Ascending aorta (tissue), 2 donors: ENCODE data around the gene PRR33. TPM values are rescaled to one million over a fixed set of nuclear protein-coding genes. Genes with fewer than 3 reads are reported as not detected.
"Not testable (repeated sequence)": the region's sequence is repeated elsewhere in the genome, so short reads cannot be mapped to it uniquely, and the experiment has no call there.

Experiments used
- DNase-seq, 2 donors: peaks; one replicate each; pipeline ENCODE4 v3.0.0-alpha.2; 2019; ENCODE audit warnings: low spot score in 2 of 2
- H3K27ac ChIP-seq, 2 donors: fragments of 200-600 bp; sonication (generic); one replicate each; pipeline ENCODE4 v1.5.1; 2016 to 2017; ENCODE audit warnings: mild to moderate bottlenecking in 1 of 2
- H3K27me3 ChIP-seq: fragments of 200-600 bp; sonication (generic); one replicate; pipeline ENCODE4 v1.5.1; 2017
- H3K36me3 ChIP-seq, 2 donors: fragments of 200-600 bp; sonication (generic); one replicate each; pipeline ENCODE4 v1.5.1; 2016
- H3K4me1 ChIP-seq, 2 donors: fragments of 200-600 bp; sonication (generic); one replicate each; pipeline ENCODE4 v1.5.1; 2016 to 2017; ENCODE audit warnings: mild to moderate bottlenecking in 1 of 2
- H3K4me3 ChIP-seq, 2 donors: fragments of 200-600 bp; sonication (generic); one replicate each; pipeline ENCODE4 v1.5.1; 2016 to 2017; ENCODE audit warnings: mild to moderate bottlenecking in 1 of 2
- H3K9me3 ChIP-seq, 2 donors: fragments of 200-600 bp; sonication (generic); one replicate each; pipeline ENCODE4 v1.5.1; 2016
- intact Hi-C: fragments of 100-400 bp; cut with DNase I; formaldehyde crosslinking; loops from one replicate; pipeline ENCODE4 v1.15.1; 2023
- total RNA-seq: library from RNA; depleted of rRNA; stranded (reverse); fragments of >200 nt; gene quantifications from one replicate; pipeline ENCODE4 v1.1.0, GENCODE V29; 2016
- TF ChIP-seq, protein P1 (sequence below), 3 experiments: fragments of 200-600 bp in 2 of 3; fragments of 450-650 bp in 1 of 3; sonication (generic) in 2 of 3; IDR thresholded peaks; one replicate each; pipeline ENCODE4 v1.5.1; 2016 to 2019; ENCODE audit warnings: antibody characterized with exemption in 3 of 3, mild to moderate bottlenecking in 1 of 3, moderate library complexity in 1 of 3

The PRR33 gene
- total RNA-seq, 1 donor from 2014 or later, result not detected

- H3K4me1 ChIP-seq, result peaks cover 7 to 47% of the 10 kb centered on the region in 2 donors
Measured at GRCh38 chr11:1879342-1879940, 12.3 kb downstream of the PRR33 start.

GRCh38 chr11:1878137-1879031 lies 13.3 kb downstream of the PRR33 start:
- DNase-seq, result peak in 1 of 2 donors; percentile 62
- Histone ChIP-seq H3K4me3 (no peak overlapping the region), H3K9me3 (no peaks in the 10 kb centered on the region), H3K27me3 (no peaks in the 10 kb centered on the region), H3K27ac (peak overlapping the region; percentile 87 to 91), H3K4me1 (peaks cover 7 to 47% of the 10 kb centered on the region in 2 donors), H3K36me3 (peaks cover 0 to 8% of the 10 kb centered on the region in 2 donors)
- intact Hi-C loops, result loop anchor here (5.0 kb wide), 1 partner anchor 126 kb away; the partner anchor contains the start of gene IFITM10
- TF ChIP-seq, protein P1, sequence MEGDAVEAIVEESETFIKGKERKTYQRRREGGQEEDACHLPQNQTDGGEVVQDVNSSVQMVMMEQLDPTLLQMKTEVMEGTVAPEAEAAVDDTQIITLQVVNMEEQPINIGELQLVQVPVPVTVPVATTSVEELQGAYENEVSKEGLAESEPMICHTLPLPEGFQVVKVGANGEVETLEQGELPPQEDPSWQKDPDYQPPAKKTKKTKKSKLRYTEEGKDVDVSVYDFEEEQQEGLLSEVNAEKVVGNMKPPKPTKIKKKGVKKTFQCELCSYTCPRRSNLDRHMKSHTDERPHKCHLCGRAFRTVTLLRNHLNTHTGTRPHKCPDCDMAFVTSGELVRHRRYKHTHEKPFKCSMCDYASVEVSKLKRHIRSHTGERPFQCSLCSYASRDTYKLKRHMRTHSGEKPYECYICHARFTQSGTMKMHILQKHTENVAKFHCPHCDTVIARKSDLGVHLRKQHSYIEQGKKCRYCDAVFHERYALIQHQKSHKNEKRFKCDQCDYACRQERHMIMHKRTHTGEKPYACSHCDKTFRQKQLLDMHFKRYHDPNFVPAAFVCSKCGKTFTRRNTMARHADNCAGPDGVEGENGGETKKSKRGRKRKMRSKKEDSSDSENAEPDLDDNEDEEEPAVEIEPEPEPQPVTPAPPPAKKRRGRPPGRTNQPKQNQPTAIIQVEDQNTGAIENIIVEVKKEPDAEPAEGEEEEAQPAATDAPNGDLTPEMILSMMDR (IDR thresholded peaks at IDR 0.05), result no peak

More at GRCh38 chr11:1879342-1879940, 12.3 kb downstream of the PRR33 start:
- H3K36me3 ChIP-seq, result peaks cover 5 to 17% of the 10 kb centered on the region in 2 donors
- TF ChIP-seq, protein P1 (IDR thresholded peaks at IDR 0.05), result no peak
- intact Hi-C loops, result loop anchor here (5.0 kb wide), 1 partner anchor 127 kb away; the partner anchor contains the start of gene IFITM10
- no peaks in the 10 kb centered on the region for H3K27me3 ChIP-seq
- H3K27ac ChIP-seq, result peak overlapping the region; percentile 87 to 91
- no peak overlapping the region for H3K4me3 ChIP-seq
- no peak for DNase-seq
- H3K9me3 ChIP-seq, result no peaks in the 10 kb centered on the region

GRCh38 chr11:1877211-1878136 lies 14.2 kb downstream of the PRR33 start:
- H3K36me3 ChIP-seq, result no peaks in the 10 kb centered on the region
- no peaks in the 10 kb centered on the region for H3K9me3 ChIP-seq
- peak in 1 of 2 donors; percentile 82 for DNase-seq
- TF ChIP-seq, protein P1 (IDR thresholded peaks at IDR 0.05), result no peak
- intact Hi-C loops, result loop anchor here (5.0 kb wide), 1 partner anchor 125 kb away; the partner anchor contains the start of gene IFITM10
- peaks cover 13 to 47% of the 10 kb centered on the region in 2 donors for H3K4me1 ChIP-seq
- H3K27me3 ChIP-seq, result no peaks in the 10 kb centered on the region
- H3K4me3 ChIP-seq, result peak overlapping the region in 1 of 2 donors; percentile 20
- peak overlapping the region; percentile 87 to 91 for H3K27ac ChIP-seq

DNA sequence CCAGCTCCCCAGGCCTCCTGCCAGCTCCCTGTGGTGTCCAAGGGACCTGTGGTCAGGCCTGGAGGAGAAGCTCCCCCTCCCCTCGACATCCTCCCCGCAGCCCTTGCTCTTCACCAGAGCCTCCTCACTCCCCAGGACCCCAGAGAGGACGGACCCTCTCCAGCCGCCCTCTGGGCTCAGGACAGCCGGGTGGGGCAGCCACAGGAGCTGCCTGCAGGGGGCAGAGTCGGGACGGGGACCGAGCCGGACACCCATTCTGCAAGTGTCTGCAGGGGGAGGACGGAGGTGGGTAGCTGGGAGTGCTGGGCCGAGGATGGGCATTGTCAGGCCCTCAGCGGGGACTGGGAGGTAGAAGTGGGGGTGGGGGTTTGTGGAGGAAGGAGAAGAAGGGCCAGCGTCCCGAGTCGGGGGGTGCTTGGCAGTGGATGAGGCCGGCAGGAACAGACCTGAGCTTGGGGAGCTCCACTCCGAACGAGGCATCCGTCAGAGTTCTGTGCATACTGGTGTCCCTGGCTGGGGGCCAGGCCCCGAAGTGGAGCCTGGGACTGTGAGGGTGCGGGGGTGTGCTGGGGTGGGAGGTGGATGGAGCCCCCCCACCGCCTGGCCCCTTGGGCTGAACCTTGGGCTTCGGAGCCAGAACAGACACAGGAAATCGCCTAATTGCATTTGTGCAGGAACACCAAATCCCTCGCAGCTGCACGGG lies 15.2 kb downstream of the PRR33 start:
- Histone ChIP-seq H3K4me1 (peaks cover 14 to 48% of the 10 kb centered on the region in 2 donors), H3K36me3 (no peaks in the 10 kb centered on the region), H3K4me3 (peak overlapping the region in 1 of 2 donors; percentile 20), H3K27ac (peak overlapping the region; percentile 87 to 91), H3K27me3 (no peaks in the 10 kb centered on the region), H3K9me3 (no peaks in the 10 kb centered on the region)
- DNase-seq, result no peak
- TF ChIP-seq, protein P1 (IDR thresholded peaks at IDR 0.05), result peak; percentile 20 to 64 (median 39)
- intact Hi-C loops, result loop anchor here (5.0 kb wide), 1 partner anchor 124 kb away; the partner anchor contains the start of gene IFITM10

DNA sequence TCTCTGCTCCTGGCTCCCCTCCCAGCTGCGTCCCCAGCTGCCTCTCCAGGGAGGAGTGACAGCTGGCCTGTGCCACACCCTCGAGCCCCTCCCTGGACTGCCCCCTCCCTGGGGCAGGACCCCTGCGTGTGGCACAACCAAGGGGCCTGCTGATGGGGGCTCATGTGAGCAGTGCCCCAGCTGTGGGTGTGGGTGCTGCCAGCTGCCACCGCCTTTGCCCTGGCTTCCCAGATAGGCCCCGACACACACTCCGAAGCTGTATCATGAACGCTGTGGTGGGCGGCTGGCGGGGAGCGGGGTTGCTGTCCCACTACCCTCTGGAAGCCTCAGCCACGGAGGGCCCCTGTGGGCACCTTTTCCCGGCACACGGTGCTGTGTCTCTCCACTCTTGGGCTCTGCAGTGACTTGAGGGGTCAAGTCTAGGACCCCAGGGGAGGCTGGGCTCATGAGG lies 15.8 kb downstream of the PRR33 start:
- peak overlapping the region; percentile 87 to 91 for H3K27ac ChIP-seq
- not testable (repeated sequence) for DNase-seq, H3K36me3 ChIP-seq, H3K27me3 ChIP-seq, H3K9me3 ChIP-seq
- intact Hi-C loops, result loop anchor here (5.0 kb wide), 1 partner anchor 124 kb away; the partner anchor contains the start of gene IFITM10
- peaks cover 14 to 46% of the 10 kb centered on the region in 2 donors for H3K4me1 ChIP-seq
- peak overlapping the region in 1 of 2 donors; percentile 20 for H3K4me3 ChIP-seq
